Right lobe of liver (tissue), 4 donors: ENCODE measurements around the gene TLL2.

Experiments
- POLR2A ChIP-seq: fragments of 450-650 bp; IDR thresholded peaks from one replicate; pipeline ENCODE4 v1.6.1; 2017; ENCODE audit warnings: antibody characterized with exemption, mild to moderate bottlenecking
- TF ChIP-seq, protein P1 (sequence below), 4 donors: fragments of 200-600 bp in 3 of 4; fragments of 450-650 bp in 1 of 4; IDR thresholded peaks; one replicate each; pipeline versions ENCODE4 v1.5.1 to v1.8.0; 2016 to 2022; ENCODE audit warnings: antibody characterized with exemption in 4 of 4, mild to moderate bottlenecking in 2 of 4
- donor health status: DM: no; HTN: no; CAD: no.
- donor health status: DM: no; HTN: no; CAD: no.
- donor health status: DM: no; HTN: yes; CAD: no.

DNA sequence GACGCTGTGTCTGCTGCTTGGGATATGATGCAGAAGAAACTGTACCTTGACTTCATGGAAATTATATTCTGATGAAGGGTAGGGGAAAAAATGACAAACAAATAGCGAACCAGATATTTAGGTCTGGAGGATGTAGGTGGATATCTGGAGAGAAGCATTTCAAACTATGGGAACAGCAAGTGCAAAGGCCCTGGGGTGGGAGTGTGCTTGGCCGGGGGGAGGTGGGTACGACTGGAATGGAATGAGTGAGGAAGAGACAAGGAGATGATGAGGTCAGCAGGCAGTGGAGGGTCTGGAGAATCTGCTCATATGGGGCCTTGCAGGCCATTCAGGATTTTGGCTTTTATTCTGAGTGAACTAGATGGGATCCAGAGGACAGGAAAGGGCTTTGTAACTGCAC lies 65.2 kb downstream of the TLL2 start:
- TF ChIP-seq POLR2A = no peak
- TF ChIP-seq, protein P1, sequence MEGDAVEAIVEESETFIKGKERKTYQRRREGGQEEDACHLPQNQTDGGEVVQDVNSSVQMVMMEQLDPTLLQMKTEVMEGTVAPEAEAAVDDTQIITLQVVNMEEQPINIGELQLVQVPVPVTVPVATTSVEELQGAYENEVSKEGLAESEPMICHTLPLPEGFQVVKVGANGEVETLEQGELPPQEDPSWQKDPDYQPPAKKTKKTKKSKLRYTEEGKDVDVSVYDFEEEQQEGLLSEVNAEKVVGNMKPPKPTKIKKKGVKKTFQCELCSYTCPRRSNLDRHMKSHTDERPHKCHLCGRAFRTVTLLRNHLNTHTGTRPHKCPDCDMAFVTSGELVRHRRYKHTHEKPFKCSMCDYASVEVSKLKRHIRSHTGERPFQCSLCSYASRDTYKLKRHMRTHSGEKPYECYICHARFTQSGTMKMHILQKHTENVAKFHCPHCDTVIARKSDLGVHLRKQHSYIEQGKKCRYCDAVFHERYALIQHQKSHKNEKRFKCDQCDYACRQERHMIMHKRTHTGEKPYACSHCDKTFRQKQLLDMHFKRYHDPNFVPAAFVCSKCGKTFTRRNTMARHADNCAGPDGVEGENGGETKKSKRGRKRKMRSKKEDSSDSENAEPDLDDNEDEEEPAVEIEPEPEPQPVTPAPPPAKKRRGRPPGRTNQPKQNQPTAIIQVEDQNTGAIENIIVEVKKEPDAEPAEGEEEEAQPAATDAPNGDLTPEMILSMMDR (IDR thresholded peaks at IDR 0.05) = no peak
